HepG2 (cell line): ENCODE measurements around the gene CPVL. TPM values are rescaled to one million over a fixed set of nuclear protein-coding genes. Genes with fewer than 3 reads are reported as not detected.

Source experiments
- CENPT ChIP-seq: sonication (generic); formaldehyde crosslinking; IDR thresholded peaks from 2 replicates; pipeline ENCODE4 v1.8.0; 2022; ENCODE audit warnings: low read depth, mild to moderate bottlenecking, moderate library complexity, missing genetic modification reagents
- E2F2 ChIP-seq: sonication (generic); formaldehyde crosslinking; IDR thresholded peaks from 2 replicates; pipeline ENCODE4 v1.4.0; 2020; ENCODE audit warnings: missing genetic modification reagents, borderline replicate concordance
- EZH2 ChIP-seq: conservative IDR thresholded peaks from 2 replicates; pipeline ENCODE4 v1.6.1; 2012; ENCODE audit warnings: mild to moderate bottlenecking, low read depth, low read length, moderate library complexity
- IKZF4 ChIP-seq: sonication (generic); formaldehyde crosslinking; IDR thresholded peaks from 2 replicates; pipeline ENCODE4 v1.5.1; 2020; ENCODE audit warnings: borderline replicate concordance, mild to moderate bottlenecking, low read depth, missing genetic modification reagents; ENCODE audit errors: not compliant biosample characterization
- MLXIP ChIP-seq: sonication (generic); formaldehyde crosslinking; IDR thresholded peaks from 2 replicates; pipeline ENCODE4 v1.9.0; 2021; ENCODE audit warnings: missing genetic modification reagents, borderline replicate concordance
- PBX3 ChIP-seq: sonication (generic); formaldehyde crosslinking; IDR thresholded peaks from 2 replicates; pipeline ENCODE4 v1.8.1; 2023; ENCODE audit warnings: missing genetic modification reagents, inconsistent platforms, borderline replicate concordance
- PLRG1 ChIP-seq: fragments of 450-650 bp; conservative IDR thresholded peaks from 2 replicates; pipeline ENCODE4 v1.6.1; 2016
- SMARCC2 ChIP-seq: fragments of 450-650 bp; IDR thresholded peaks from 2 replicates; pipeline ENCODE4 v1.6.1; 2017; ENCODE audit warnings: antibody characterized with exemption, mild to moderate bottlenecking
- ZNF788 ChIP-seq: sonication (generic); formaldehyde crosslinking; IDR thresholded peaks from 2 replicates; pipeline ENCODE4 v1.5.0; 2020; ENCODE audit warnings: mild to moderate bottlenecking, missing genetic modification reagents, borderline replicate concordance
- ZXDC ChIP-seq: sonication (generic); formaldehyde crosslinking; IDR thresholded peaks from 2 replicates; pipeline ENCODE4 v1.5.0; 2020; ENCODE audit warnings: mild to moderate bottlenecking, missing genetic modification reagents
- polyA plus RNA-seq, 8 experiments: library from polyadenylated mRNA; depleted of rRNA in 3 of 8; stranded (reverse) in 7 of 8; unstranded in 1 of 8; fragments of >200 nt; fragmentation: Illumina TruSeq in 4 of 8; extraction: Trizol in 4 of 8; gene quantifications; 2 replicates each; pipeline versions ENCODE4 v1.2.1 to v1.2.3, GENCODE V29; 2011 to 2016; ENCODE audit warnings: low read depth in 4 of 8, missing spikeins in 1 of 8, mixed read lengths in 1 of 8; ENCODE audit not compliant: insufficient read depth in 1 of 8
- total RNA-seq, 5 experiments: library from RNA; depleted of rRNA; stranded (reverse); fragments of >200 nt; fragmentation: Illumina TruSeq; extraction: Trizol; gene quantifications; 2 replicates each; pipeline ENCODE4 v1.2.3, GENCODE V29; 2016; ENCODE audit warnings: low read depth in 1 of 5

The CPVL gene
- total and polyA plus RNA-seq, 2 of the 13 experiments (the other 11 are each of a cell fraction or from before 2014, with no cell fraction given) = 59.2 to 294 TPM

- TF ChIP-seq ZXDC = no peak
- no peak for TF ChIP-seq CENPT (CRISPR knock-in tag)
- no peak for TF ChIP-seq PLRG1
- no peak for TF ChIP-seq ZNF788 (CRISPR knock-in tag)
- TF ChIP-seq IKZF4 (CRISPR knock-in tag) = no peak
- no peak for TF ChIP-seq PBX3 (CRISPR knock-in tag)
- TF ChIP-seq SMARCC2 = no peak
- TF ChIP-seq EZH2 = no peak
- TF ChIP-seq MLXIP = no peak
- no peak for TF ChIP-seq E2F2 (CRISPR knock-in tag)
- TF ChIP-seq, all 625 proteins: peak for 0
These were observed 54.6 kb downstream of the CPVL start (continued) for GRCh38 chr7:29091715-29092114.
